HepG2 (cell line): ENCODE results near the gene BLOC1S1. TPM values are rescaled to one million over a fixed set of nuclear protein-coding genes. Genes with fewer than 3 reads are reported as not detected.
A peak's percentile ranks its signal among the peaks of the same experiment; 100 is the strongest.

Experiments used
- ARNT2 ChIP-seq: sonication (generic); formaldehyde crosslinking; IDR thresholded peaks from 2 replicates; pipeline ENCODE4 v1.8.0; 2022; ENCODE audit warnings: mild to moderate bottlenecking, low read depth, missing genetic modification reagents, moderate library complexity
- ATF4 ChIP-seq, 2 experiments: fragments of 450-650 bp in 1 of 2; sonication (generic) in 1 of 2; formaldehyde crosslinking; IDR thresholded peaks; 2 replicates each; pipeline versions ENCODE4 v1.5.0 to v1.8.0; 2020 to 2022; ENCODE audit warnings: mild to moderate bottlenecking in 1 of 2, missing genetic modification reagents in 1 of 2
- BCLAF1 ChIP-seq: fragments of 450-650 bp; IDR thresholded peaks from 2 replicates; pipeline ENCODE4 v1.6.1; 2017; ENCODE audit warnings: mild to moderate bottlenecking
- BRCA1 ChIP-seq: sonication (generic); formaldehyde crosslinking; IDR thresholded peaks from 2 replicates; pipeline ENCODE4 v1.4.0; 2020; ENCODE audit warnings: missing genetic modification reagents
- DNMT3B ChIP-seq: conservative IDR thresholded peaks from 2 replicates; pipeline ENCODE4 v1.6.1; 2016; ENCODE audit warnings: missing biosample characterization, control low read depth
- HNF4G ChIP-seq, 2 experiments: sonication (generic) in 1 of 2; formaldehyde crosslinking in 1 of 2; IDR thresholded peaks; 2 replicates each; pipeline versions ENCODE4 v1.4.0 to v1.6.1; 2011 to 2020; ENCODE audit warnings: borderline replicate concordance in 2 of 2, low read depth in 2 of 2, mild to moderate bottlenecking in 2 of 2, low read length in 1 of 2, missing genetic modification reagents in 1 of 2, moderate library complexity in 1 of 2
- MTA1 ChIP-seq: sonication (generic); formaldehyde crosslinking; IDR thresholded peaks from 2 replicates; pipeline ENCODE4 v1.4.0; 2020; ENCODE audit warnings: missing genetic modification reagents, mild to moderate bottlenecking, borderline replicate concordance
- SAFB2 ChIP-seq: sonication (generic); formaldehyde crosslinking; IDR thresholded peaks from 2 replicates; pipeline ENCODE4 v1.5.1; 2020; ENCODE audit warnings: missing genetic modification reagents, low read depth, mild to moderate bottlenecking, borderline replicate concordance
- SSRP1 ChIP-seq: IDR thresholded peaks from 2 replicates; pipeline ENCODE4 v1.6.1; 2016; ENCODE audit warnings: control low read depth
- TAF15 ChIP-seq: fragments of 200-400 bp; formaldehyde crosslinking; IDR thresholded peaks from one replicate; pipeline ENCODE4 v1.6.1; 2018; ENCODE audit warnings: mild to moderate bottlenecking, low read depth, low read length; ENCODE audit not compliant: poor library complexity, severe bottlenecking
- ZBTB34 ChIP-seq: sonication (generic); formaldehyde crosslinking; IDR thresholded peaks from 2 replicates; pipeline ENCODE4 v1.8.0; 2022; ENCODE audit warnings: mild to moderate bottlenecking, missing genetic modification reagents
- ZMAT3 ChIP-seq: sonication (generic); formaldehyde crosslinking; conservative IDR thresholded peaks from 2 replicates; pipeline ENCODE4 v1.7.0; 2021; ENCODE audit warnings: missing genetic modification reagents
- ZNF205 ChIP-seq: IDR thresholded peaks from 2 replicates; pipeline ENCODE4 v1.6.1; 2018; ENCODE audit warnings: missing biosample characterization, missing genetic modification reagents
- ZNF230 ChIP-seq: sonication (generic); formaldehyde crosslinking; IDR thresholded peaks from 2 replicates; pipeline ENCODE4 v1.4.0; 2020; ENCODE audit warnings: mild to moderate bottlenecking, missing genetic modification reagents
- ZNF232 ChIP-seq: sonication (generic); formaldehyde crosslinking; IDR thresholded peaks from 2 replicates; pipeline ENCODE4 v1.4.0; 2020; ENCODE audit warnings: missing genetic modification reagents, borderline replicate concordance
- ZNF512 ChIP-seq: sonication (generic); formaldehyde crosslinking; IDR thresholded peaks from 2 replicates; pipeline ENCODE4 v1.4.0; 2020; ENCODE audit warnings: mild to moderate bottlenecking, missing genetic modification reagents
- ZNF513 ChIP-seq: sonication (generic); formaldehyde crosslinking; conservative IDR thresholded peaks from 2 replicates; pipeline ENCODE4 v1.5.0; 2020; ENCODE audit warnings: missing genetic modification reagents
- ZNF580 ChIP-seq: IDR thresholded peaks from 2 replicates; pipeline ENCODE4 v1.6.1; 2016; ENCODE audit warnings: low read depth, borderline replicate concordance
- ZNF619 ChIP-seq: sonication (generic); formaldehyde crosslinking; IDR thresholded peaks from 2 replicates; pipeline ENCODE4 v1.4.0; 2020; ENCODE audit warnings: mild to moderate bottlenecking, missing genetic modification reagents
- polyA plus RNA-seq, 8 experiments: library from polyadenylated mRNA; depleted of rRNA in 3 of 8; stranded (reverse) in 7 of 8; unstranded in 1 of 8; fragments of >200 nt; fragmentation: Illumina TruSeq in 4 of 8; extraction: Trizol in 4 of 8; gene quantifications; 2 replicates each; pipeline versions ENCODE4 v1.2.1 to v1.2.3, GENCODE V29; 2011 to 2016; ENCODE audit warnings: low read depth in 4 of 8, missing spikeins in 1 of 8, mixed read lengths in 1 of 8; ENCODE audit not compliant: insufficient read depth in 1 of 8
- total RNA-seq, 5 experiments: library from RNA; depleted of rRNA; stranded (reverse); fragments of >200 nt; fragmentation: Illumina TruSeq; extraction: Trizol; gene quantifications; 2 replicates each; pipeline ENCODE4 v1.2.3, GENCODE V29; 2016; ENCODE audit warnings: low read depth in 1 of 5

The BLOC1S1 gene
- total and polyA plus RNA-seq, 2 of the 13 experiments (the other 11 are each of a cell fraction or from before 2014, with no cell fraction given) = 55.1 to 95.3 TPM

- TF ChIP-seq HNF4G (IDR thresholded peaks at IDR 0.05; ENCODE audit: borderline replicate concordance, low read depth, low read length) = no peak
- no peak; the same call in 1 of the 2 replicates for TF ChIP-seq HNF4G (CRISPR knock-in tag; IDR thresholded peaks at IDR 0.05; ENCODE audit: borderline replicate concordance, low read depth)
- TF ChIP-seq SAFB2 (CRISPR knock-in tag) = no peak
- TF ChIP-seq ZNF619 (CRISPR knock-in tag) = 0 out of 2 replicates have a peak, but pooled peaks have one; percentile 39
- no peak for TF ChIP-seq ZNF513 (CRISPR knock-in tag)
- no peak; the same call in 1 of the 2 replicates for TF ChIP-seq ZMAT3 (CRISPR knock-in tag)
- TF ChIP-seq ZNF232 (CRISPR knock-in tag) = no peak
- no peak for TF ChIP-seq ZNF512 (CRISPR knock-in tag)
- TF ChIP-seq SSRP1 (CRISPR knock-in tag) = no peak; the same call in 1 of the 2 replicates
- peak in 1 of 2 experiments; percentile 43; a peak in 1 of 4 replicates for TF ChIP-seq ATF4 (CRISPR knock-in tag; IDR thresholded peaks at IDR 0.05)
- TF ChIP-seq ZBTB34 = no peak
- peak; percentile 37; the same call in 1 of the 2 replicates for TF ChIP-seq ZNF580 (CRISPR knock-in tag)
- TF ChIP-seq ARNT2 (CRISPR knock-in tag) = no peak
- peak; percentile 55; the same call in 1 of the 2 replicates for TF ChIP-seq ZNF230
- no peak for TF ChIP-seq BRCA1 (CRISPR knock-in tag)
- TF ChIP-seq ZNF205 (CRISPR knock-in tag) = peak; percentile 85; the same call in 1 of the 2 replicates
- TF ChIP-seq BCLAF1 = no peak
- peak; percentile 76; the same call in 1 of the 2 replicates for TF ChIP-seq MTA1 (CRISPR knock-in tag)
- TF ChIP-seq TAF15 = no peak
- no peak for TF ChIP-seq DNMT3B
These were observed at the start of gene BLOC1S1 (continued) for GRCh38 chr12:55715833-55716581.
